Endodermal cell (in vitro differentiated cells): ENCODE results near the gene TRPM5. TPM values are rescaled to one million over a fixed set of nuclear protein-coding genes. Genes with fewer than 3 reads are reported as not detected.

ENCODE experiments used
- DNase-seq: peaks from one replicate; pipeline ENCODE4 v3.0.0-alpha.2; 2017
- H3K27ac ChIP-seq: 2 replicates; pipeline ENCODE4 v1.5.1; 2013; ENCODE audit warnings: mild to moderate bottlenecking, low read depth, low read length, moderate library complexity
- H3K27me3 ChIP-seq: 2 replicates; pipeline ENCODE4 v1.6.1; 2013; ENCODE audit warnings: mild to moderate bottlenecking, low read length, moderate library complexity; ENCODE audit not compliant: insufficient read depth, control insufficient read depth, poor library complexity, severe bottlenecking
- H3K36me3 ChIP-seq: 2 replicates; pipeline ENCODE4 v1.7.0; 2013; ENCODE audit warnings: mild to moderate bottlenecking, low read length, moderate library complexity; ENCODE audit not compliant: control insufficient read depth, insufficient read depth
- H3K4me1 ChIP-seq: one replicate; pipeline ENCODE4 v1.7.0; 2013; ENCODE audit warnings: low read length; ENCODE audit not compliant: control insufficient read depth, insufficient read depth
- H3K4me3 ChIP-seq: 2 replicates; pipeline ENCODE4 v1.5.1; 2013; ENCODE audit warnings: mild to moderate bottlenecking, low read length, moderate library complexity
- H3K9ac ChIP-seq: 2 replicates; pipeline ENCODE4 v1.6.1; 2013; ENCODE audit warnings: mild to moderate bottlenecking, low read length, moderate library complexity; ENCODE audit not compliant: poor library complexity, severe bottlenecking; ENCODE audit errors: extremely low read depth
- H3K9me3 ChIP-seq: 2 replicates; pipeline ENCODE4 v1.6.1; 2013; ENCODE audit warnings: mild to moderate bottlenecking, low read length, moderate library complexity; ENCODE audit not compliant: control insufficient read depth
- H3K27ac Mint-ChIP-seq: 2 replicates; pipeline ENCODE4 v1.8.0; 2020; ENCODE audit warnings: mixed read lengths
- H3K27me3 Mint-ChIP-seq: 2 replicates; pipeline ENCODE4 v1.8.0; 2021; ENCODE audit warnings: mild to moderate bottlenecking, mixed read lengths; ENCODE audit not compliant: insufficient read depth
- H3K36me3 Mint-ChIP-seq: 2 replicates; pipeline ENCODE4 v1.8.0; 2020; ENCODE audit warnings: low read depth, mixed read lengths
- H3K4me1 Mint-ChIP-seq: 2 replicates; pipeline ENCODE4 v1.8.0; 2020; ENCODE audit warnings: mixed read lengths
- H3K4me3 Mint-ChIP-seq: 2 replicates; pipeline ENCODE4 v1.8.0; 2020; ENCODE audit warnings: mild to moderate bottlenecking, moderate library complexity, mixed read lengths
- H3K9me3 Mint-ChIP-seq: 2 replicates; pipeline ENCODE4 v1.8.0; 2020; ENCODE audit warnings: mild to moderate bottlenecking, mixed read lengths
- WGBS, 2 experiments: methylation state at CpG; one replicate each; pipeline versions ENCODE4 v1.1.5 to v1.1.7; 2013; ENCODE audit warnings: missing lambda C conversion rate in 2 of 2, mixed read lengths in 1 of 2; ENCODE audit not compliant: insufficient coverage in 1 of 2, insufficient read length in 1 of 2; 5-methylcytosine and 5-hydroxymethylcytosine counted together
- total RNA-seq, 2 donors: library from RNA; stranded (reverse); fragmentation: NEBNext Ultra II Directional in 1 of 2; extraction: Animal tissue kit (Norgen Biotek cat#: 25700) in 1 of 2; gene quantifications; 2 replicates in 1 of 2; 3 replicates in 1 of 2; pipeline ENCODE4 v1.2.1, GENCODE V29; 2021
- TF ChIP-seq, protein P1 (sequence below): fragments of 200-600 bp; sonication (generic); conservative IDR thresholded peaks from 2 replicates; pipeline ENCODE4 v1.5.0; 2021; ENCODE audit warnings: antibody characterized with exemption, mild to moderate bottlenecking

Gene TRPM5
- total RNA-seq, 2 donors from 2014 or later: 0.11 TPM

DNA sequence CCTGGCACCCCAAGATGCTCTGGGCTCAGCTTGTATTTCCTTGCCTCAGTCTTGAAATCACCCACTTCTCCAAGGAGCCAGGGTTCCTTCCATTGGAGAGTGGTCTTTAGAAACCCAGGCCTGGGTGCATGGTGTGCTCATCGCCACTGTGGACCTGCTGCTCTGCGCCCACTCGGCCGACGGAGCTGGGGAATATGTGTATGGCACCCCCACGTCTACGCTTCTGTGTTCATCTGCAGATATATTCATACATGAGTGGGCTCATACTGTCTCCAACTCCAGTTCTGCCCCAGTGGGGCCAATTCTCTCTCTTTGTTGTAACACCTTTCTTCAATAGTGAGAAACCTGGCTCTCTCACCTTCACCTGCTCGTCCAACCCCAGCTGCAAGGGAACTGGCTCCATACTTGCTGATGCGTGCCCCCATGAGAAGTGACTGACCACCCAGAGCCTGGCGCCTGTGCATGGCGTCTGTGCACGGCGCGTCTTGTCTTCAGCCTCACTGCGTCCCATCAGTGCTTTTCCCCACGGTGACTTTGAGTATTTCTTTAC lies 40.3 kb upstream of the TRPM5 start:
- Histone ChIP-seq H3K4me3 (no peak overlapping the region), H3K36me3 (no peaks in the 10 kb centered on the region), H3K4me1 (no peaks in the 10 kb centered on the region), H3K9me3 (peaks cover 19% of the 10 kb centered on the region), H3K27ac (no peak overlapping the region), H3K9ac (no peak overlapping the region), H3K27me3 (peaks cover 50% of the 10 kb centered on the region)
- WGBS, 2 experiments: 88 to 90% methylated on average over 14 to 16 of the region's 16 CpGs
- Mint-ChIP-seq H3K4me3 (no peak overlapping the region), H3K36me3 (no peaks in the 10 kb centered on the region), H3K27ac (no peak overlapping the region), H3K4me1 (no peaks in the 10 kb centered on the region), H3K9me3 (peaks cover 46% of the 10 kb centered on the region), H3K27me3 (peaks cover 85% of the 10 kb centered on the region)
- DNase-seq: no peak
- TF ChIP-seq, protein P1, sequence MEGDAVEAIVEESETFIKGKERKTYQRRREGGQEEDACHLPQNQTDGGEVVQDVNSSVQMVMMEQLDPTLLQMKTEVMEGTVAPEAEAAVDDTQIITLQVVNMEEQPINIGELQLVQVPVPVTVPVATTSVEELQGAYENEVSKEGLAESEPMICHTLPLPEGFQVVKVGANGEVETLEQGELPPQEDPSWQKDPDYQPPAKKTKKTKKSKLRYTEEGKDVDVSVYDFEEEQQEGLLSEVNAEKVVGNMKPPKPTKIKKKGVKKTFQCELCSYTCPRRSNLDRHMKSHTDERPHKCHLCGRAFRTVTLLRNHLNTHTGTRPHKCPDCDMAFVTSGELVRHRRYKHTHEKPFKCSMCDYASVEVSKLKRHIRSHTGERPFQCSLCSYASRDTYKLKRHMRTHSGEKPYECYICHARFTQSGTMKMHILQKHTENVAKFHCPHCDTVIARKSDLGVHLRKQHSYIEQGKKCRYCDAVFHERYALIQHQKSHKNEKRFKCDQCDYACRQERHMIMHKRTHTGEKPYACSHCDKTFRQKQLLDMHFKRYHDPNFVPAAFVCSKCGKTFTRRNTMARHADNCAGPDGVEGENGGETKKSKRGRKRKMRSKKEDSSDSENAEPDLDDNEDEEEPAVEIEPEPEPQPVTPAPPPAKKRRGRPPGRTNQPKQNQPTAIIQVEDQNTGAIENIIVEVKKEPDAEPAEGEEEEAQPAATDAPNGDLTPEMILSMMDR: no peak

DNA sequence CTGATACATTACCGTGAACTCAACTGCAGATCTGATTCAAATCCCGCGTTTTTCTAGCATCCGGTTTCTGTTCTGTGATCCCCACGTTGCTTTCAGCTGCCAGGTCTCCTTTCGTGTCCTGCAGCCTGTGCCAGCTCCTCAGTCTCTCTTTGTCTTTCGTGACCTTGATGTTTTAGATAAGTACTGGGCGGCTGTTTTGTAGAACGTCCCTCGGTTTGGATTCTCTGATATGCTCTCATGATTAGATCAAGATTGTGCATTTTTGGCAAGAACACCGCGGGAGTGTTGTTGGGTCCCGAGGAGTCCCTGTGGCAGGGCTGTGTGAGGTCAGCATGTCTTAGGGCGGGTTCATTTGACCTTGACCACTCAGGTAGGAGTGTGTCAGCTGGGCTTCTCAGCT lies 39.1 kb upstream of the TRPM5 start:
- peaks cover 43% of the 10 kb centered on the region for H3K27me3 ChIP-seq
- no peak overlapping the region for H3K27ac ChIP-seq
- Mint-ChIP-seq H3K27ac (no peak overlapping the region), H3K9me3 (peaks cover 52% of the 10 kb centered on the region), H3K36me3 (no peaks in the 10 kb centered on the region), H3K4me3 (no peak overlapping the region), H3K4me1 (no peaks in the 10 kb centered on the region), H3K27me3 (peaks cover 82% of the 10 kb centered on the region)
- TF ChIP-seq, protein P1: no peak
- 78 to 79% methylated on average over 12 to 14 of the region's 14 CpGs for WGBS, 2 experiments
- H3K9me3 ChIP-seq: peaks cover 23% of the 10 kb centered on the region
- H3K36me3 ChIP-seq: no peaks in the 10 kb centered on the region
- no peak for DNase-seq
- H3K9ac ChIP-seq: no peak overlapping the region
- H3K4me3 ChIP-seq: no peak overlapping the region
- H3K4me1 ChIP-seq: no peaks in the 10 kb centered on the region

DNA sequence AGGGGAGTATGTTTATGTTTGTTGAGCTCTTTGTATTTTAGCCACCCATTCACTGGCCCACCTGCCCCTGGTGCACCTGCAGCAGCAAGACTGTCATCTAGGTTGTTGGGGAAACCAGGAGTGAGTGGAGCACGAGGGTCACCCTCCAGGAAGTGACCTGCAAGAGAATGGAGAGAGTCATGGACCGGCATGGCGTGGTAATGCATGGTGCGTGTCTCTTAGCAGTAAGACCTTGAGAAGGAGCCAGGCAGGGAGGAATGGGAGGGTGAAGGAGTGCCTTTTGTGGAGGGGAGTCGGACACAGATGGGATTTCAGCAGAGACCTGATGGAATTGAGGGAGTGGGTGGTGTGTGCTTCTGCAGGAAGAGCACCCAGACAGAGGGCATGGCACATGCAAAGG lies 38.4 kb upstream of the TRPM5 start:
- Histone ChIP-seq H3K9me3 (peaks cover 17% of the 10 kb centered on the region), H3K27ac (no peak overlapping the region), H3K4me1 (no peaks in the 10 kb centered on the region), H3K4me3 (no peak overlapping the region), H3K36me3 (no peaks in the 10 kb centered on the region), H3K9ac (no peak overlapping the region), H3K27me3 (peaks cover 46% of the 10 kb centered on the region)
- Mint-ChIP-seq H3K36me3 (no peaks in the 10 kb centered on the region), H3K4me1 (no peaks in the 10 kb centered on the region), H3K27ac (no peak overlapping the region), H3K27me3 (peaks cover 80% of the 10 kb centered on the region), H3K4me3 (no peak overlapping the region), H3K9me3 (peaks cover 52% of the 10 kb centered on the region)
- TF ChIP-seq, protein P1: no peak
- DNase-seq: no peak
- WGBS, 2 experiments: 75 to 83% methylated on average over 2 to 5 of the region's 5 CpGs
